ENCODE data around the gene STK38L. TPM values are rescaled to one million over a fixed set of nuclear protein-coding genes. Genes with fewer than 3 reads are reported as not detected.

Gene STK38L
- polyA plus RNA-seq (ENCODE audit: insufficient read length in 10 of 10): 10 to 100 TPM; 15.7 to 25.8 (median 20.7) TPM
- long read RNA-seq, donor 1, full-length matches to known transcripts: 3 of 3 reads
- long read RNA-seq, donor 1, partial matches to known transcripts: 0 of 3 reads
- long read RNA-seq, donor 1, other reads (novel, unspliced or antisense): 0 of 3 reads
- long read RNA-seq, donor 2, full-length matches to known transcripts: 5 of 5 reads
- long read RNA-seq, donor 2, partial matches to known transcripts: 0 of 5 reads
- long read RNA-seq, donor 2, other reads (novel, unspliced or antisense): 0 of 5 reads
- long read RNA-seq, donor 3: 0 reads
- long read RNA-seq, donor 4: 0 reads
- long read RNA-seq, donor 5, full-length matches to known transcripts: 1 of 1 reads
- long read RNA-seq, donor 5, partial matches to known transcripts: 0 of 1 reads
- long read RNA-seq, donor 5, other reads (novel, unspliced or antisense): 0 of 1 reads
- long read RNA-seq, donor 6, full-length matches to known transcripts: 2 of 2 reads
- long read RNA-seq, donor 6, partial matches to known transcripts: 0 of 2 reads
- long read RNA-seq, donor 6, other reads (novel, unspliced or antisense): 0 of 2 reads
- long read RNA-seq, donor 7, full-length matches to known transcripts: 2 of 2 reads
- long read RNA-seq, donor 7, partial matches to known transcripts: 0 of 2 reads
- long read RNA-seq, donor 7, other reads (novel, unspliced or antisense): 0 of 2 reads
- long read RNA-seq, donor 8, full-length matches to known transcripts: 3 of 3 reads
- long read RNA-seq, donor 8, partial matches to known transcripts: 0 of 3 reads
- long read RNA-seq, donor 8, other reads (novel, unspliced or antisense): 0 of 3 reads
- long read RNA-seq, donor 9, partial matches to known transcripts: 0 of 1 reads
- long read RNA-seq, donor 9, other reads (novel, unspliced or antisense): 0 of 1 reads

DNA sequence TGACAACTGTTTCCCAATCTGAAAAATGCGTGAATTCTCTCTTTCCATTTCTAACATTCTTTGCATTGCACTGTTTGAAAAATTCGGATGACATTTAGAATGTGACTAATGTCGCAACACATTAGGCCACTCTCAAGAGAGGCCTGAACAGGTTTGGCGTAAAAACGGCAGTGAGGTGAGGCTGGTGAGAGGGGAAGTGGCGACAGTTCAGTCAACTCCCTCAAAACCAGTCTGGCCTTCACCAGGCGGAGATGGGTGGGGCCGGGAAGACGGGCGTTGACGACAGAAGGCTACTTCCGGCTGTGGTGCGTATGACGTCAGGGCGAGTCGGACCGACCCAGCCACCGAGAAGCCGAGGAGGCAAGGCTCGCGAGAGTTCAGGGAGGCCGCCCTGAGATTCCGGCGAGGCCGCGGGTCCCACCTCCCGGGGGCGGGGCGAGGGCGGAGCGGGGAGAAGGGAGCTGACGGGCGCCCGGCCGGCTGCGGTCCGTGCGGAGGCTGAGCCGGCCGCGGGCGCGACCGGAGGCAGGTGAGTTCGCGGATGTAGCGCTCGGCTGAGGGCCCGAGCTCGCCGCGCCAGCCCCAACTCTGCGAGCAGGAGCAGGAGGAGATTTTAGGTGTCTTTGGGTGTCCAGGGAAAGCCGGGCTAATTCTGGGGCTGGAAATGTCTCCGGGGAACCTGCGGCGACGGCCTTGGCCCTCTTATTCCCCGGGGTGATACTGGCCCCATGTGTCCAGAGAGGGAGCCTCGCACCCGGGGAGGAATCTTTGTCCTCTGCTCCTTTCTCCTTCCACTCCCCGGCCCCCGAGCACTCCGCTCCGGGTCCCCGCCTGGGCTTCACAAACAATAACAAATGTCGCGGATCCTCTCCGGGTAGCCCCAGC lies at the start of gene STK38L:
Gene STK38L, plus strand, starts transcription at position 483 of the 885 bp plus-strand sequence. CDS start 53,435 bp downstream, outside the sequence.
- peak; percentile 93 to 97 (median 96) for DNase-seq

DNA sequence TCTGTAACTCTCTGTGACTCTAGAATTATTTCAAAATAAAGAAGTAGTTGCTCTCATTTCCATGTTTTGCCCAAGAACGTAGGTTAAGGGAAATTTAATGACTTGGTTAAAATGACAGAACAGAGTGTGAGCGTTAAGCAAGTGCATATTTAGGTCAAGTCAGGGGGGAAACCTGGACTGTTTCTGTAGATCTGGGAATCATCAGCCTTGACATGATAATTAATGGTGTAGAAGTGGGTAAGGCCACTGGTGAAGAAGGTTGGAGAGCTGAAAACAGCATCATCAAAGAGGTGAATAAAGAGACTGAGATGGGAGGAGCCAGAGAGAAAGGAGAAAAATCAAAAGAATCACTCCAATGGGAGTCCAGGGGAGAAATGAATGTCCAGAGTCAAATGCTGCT lies 49.4 kb upstream of the STK38L start:
- DNase-seq: no peak

DNA sequence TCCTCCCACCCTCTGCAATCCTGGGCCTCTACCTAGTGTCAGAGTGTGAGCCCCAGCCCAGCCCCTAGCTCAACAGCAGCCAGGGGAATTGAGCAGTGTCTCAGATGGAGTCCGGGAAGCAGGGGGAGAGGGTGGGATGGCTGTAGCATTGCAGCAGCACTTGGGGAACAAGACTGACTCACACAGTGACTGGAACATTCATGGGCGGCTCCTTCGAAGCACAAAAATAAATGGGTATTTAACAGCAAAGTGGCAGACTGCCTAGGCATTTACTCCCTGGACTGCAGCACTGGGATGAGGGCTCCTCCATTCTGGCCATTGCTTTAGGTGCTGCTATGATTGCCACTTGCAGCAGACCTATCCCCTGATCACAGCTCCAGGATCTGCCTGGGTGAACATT lies 46.0 kb upstream of the STK38L start:
- no peak for DNase-seq

DNA sequence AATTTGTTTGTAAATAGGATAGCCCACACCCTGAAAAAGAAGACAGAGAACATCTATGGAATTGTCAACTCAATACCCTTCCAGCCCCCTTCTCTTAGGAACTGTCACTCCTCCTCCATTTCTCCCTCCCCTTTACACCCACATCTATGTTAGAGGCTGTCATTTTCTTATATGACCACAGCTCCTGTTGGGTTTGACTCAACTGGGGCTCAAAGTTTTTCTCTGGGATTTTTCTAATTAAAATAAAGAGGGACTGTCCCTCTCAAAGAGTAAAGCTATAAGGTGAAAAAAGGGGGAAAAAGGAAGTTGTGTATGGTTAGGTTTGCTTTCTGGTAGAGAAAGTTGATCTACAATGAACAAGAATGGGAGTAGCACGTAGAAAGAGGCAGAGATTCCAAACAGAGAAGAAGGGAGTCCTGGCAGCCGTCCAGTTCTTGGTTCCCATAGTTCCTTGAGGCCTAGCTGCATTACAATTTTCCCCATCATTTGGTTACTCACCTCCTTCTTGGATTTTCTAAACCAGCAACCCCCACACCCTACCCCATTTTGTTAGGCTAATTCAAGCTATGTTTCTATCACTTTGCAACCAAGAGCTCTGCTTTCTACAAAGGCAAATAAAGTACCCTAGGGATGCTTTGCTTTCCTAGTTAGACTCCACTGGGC lies 44.3 kb upstream of the STK38L start:
- DNase-seq: no peak

DNA sequence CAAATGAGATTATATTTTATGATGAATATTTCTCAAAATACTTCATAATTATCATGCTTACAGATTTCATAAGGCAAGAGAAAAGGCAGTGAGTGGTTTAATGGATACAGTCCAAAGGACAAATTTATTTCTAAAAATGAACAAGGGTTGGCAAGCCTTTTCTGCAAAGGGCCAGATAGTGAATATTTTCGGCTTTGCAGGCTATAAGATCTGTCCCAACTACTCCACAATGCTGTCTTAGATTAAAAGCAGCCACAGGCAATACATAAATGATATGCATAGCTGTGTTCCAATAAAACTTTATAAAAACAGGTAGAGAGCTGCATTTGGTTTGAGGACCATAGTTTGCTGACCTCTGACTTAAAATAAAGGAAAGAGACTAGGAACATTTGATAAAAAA lies 42.9 kb upstream of the STK38L start:
- DNase-seq: no peak

DNA sequence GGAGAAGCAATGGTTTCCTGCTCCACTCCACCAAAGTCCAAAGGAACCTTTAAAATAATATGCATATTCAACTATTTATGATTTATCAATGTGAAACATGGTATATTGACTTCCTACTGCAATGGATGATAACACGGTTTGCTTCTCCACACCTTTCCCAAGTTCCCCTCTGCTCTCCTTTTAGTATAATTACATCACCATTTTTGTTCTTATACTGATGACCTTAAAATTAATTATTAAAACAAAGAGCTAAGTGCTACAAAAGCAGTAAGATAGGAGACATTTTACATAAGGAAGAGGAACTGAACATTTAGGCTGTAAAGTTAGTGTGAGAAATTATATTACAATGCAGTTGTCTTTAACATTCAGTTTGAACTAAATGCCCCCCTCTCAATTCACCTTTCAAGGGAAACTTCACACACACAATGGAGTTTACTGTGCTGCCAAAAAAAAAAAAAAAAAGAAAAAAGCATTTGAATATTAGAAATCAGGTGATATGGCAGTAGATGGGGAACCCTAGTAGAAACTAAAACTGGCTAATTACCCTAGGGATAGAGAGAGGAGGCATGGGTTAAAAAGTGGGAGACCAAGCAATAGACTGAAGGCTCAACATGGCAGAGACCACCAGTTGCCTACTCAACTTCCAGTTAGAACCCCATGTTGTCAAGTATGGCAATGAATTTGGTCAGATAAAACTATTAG lies 37.1 kb upstream of the STK38L start:
- no peak for DNase-seq

DNA sequence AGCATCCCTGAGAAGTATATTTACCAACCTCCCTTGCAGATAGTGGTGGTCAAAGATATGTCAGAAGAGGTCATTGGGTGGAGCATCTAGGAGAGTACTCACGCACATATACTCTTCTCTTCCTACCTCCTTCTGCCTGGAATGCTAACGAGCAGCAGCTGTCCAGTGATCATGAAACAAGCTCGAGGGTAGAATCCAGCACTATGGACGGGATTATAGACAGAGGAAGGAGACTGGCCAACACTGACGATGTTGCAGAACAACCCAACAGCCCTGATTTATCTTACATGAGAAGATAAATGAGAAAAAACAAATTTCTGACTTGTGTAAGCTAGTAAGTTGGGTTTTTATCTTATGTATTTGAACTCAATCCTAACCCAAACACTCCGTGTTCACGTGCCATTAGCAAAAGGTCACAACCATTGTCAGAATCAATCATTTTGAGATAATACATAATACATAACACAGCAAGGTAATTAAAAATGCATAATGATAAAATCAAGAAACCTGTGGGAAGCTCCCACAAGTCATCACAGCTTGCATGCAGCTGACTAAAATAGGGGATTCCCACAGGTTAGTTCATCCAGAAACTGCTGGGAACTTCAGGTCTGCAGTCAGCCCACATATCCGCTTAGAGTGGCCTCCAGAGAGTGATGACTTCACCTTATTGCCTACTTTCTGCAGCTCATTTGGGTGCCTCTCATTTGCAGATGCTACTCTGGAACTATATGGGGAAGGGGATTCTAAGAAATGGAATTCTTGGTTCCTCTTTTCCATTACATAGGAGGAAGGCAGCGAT lies 36.3 kb upstream of the STK38L start:
- no peak for DNase-seq

DNA sequence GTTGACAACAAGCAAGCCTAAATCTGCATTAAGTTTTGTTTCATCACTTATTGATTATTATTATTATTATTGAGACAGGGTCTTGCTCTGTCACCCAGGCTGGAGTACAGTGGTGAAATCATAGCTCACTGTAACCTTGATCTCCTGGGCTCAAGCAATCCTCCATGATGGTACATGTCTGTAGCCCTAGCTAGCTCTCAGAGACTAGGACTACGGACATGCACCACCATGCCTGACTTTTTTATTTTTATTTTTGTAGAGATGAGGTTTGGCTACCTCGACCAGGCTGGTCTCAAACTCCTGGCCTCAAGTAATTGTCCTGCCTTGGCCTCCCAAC lies 35.7 kb upstream of the STK38L start:
- no peak for DNase-seq

DNA sequence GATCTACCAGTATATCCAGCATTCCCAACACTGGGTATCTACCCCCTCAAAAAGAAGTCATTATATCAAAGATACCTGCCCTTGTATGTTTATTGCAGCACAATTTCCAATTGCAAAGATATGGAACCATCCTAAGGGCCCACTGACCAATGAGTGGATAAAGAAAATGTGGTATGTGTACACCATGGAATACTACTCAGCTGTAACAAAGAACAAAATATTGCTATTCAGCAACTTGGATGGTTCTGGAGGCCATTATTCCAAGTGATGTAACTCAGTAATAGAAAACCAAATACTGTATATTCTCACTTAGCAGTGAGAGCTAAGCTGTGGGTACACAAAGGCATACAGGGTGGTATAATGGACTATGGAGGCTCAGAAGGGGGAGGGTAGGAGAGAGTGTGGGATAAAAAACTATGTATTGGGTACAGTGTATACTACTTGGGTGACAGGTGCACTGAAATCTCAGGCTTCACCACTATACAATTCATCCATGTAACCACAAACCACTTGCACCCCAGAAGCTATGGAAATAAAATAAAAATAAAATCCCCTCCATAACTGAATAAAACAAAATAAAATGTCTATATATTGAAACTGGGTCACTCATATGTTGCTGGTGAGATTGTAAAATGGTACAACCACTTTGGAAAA lies 34.7 kb upstream of the STK38L start:
- no peak for DNase-seq

DNA sequence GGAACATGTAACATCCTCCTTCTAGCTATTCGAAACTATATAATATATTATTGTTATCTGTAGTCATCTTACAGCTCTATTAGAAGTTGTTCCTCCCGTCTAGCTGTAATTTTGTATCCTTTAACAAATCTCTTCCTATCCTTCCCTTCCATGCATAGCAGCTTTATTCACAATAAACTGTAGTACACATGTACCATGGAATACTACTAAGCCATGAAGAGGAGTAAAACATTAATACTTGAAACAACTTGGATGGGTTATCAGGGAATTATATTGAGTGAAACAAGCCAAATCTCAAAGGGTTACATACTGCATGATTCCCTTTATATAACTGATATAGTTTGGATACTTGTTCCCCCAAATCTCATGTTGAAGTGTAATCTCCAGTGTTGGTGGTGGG lies 33.9 kb upstream of the STK38L start:
- DNase-seq: no peak

DNA sequence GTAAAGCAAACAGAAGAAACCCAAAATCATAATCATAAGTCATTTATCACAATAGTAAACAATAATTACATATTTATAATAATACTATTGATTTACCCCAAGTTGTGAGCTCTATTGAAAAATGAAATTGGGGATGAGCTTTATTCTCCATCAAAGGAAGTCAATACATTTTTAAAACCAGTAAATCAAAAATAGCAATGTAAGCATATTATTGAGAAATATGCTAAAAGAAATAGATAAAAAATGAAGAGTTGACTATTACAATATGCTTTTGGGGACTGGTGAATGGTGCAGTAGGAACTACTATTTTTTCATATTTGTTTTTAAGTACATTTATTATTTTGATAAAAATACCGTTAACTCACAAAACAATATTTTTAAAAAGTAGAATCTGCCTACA lies 31.2 kb upstream of the STK38L start:
- DNase-seq: no peak

DNA sequence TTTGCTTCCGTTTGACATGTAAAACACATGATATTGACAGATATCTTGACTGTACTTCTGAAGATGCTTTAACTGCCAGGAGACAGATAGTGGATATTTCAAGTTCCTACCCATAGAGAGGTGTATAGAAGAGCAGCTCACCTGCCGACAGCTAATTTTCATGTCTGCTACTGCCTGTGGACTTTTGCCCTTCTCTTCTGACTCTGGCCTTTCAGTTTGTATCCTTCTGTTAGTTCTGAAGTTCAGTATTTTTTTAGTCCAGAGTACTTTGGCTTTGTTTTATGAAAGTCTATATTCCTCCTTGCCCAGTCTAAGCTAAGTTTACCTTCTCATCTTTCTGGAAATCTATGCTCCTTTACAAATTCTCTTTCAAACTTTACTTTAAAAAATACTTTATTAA lies 30.8 kb upstream of the STK38L start:
- DNase-seq: no peak

DNA sequence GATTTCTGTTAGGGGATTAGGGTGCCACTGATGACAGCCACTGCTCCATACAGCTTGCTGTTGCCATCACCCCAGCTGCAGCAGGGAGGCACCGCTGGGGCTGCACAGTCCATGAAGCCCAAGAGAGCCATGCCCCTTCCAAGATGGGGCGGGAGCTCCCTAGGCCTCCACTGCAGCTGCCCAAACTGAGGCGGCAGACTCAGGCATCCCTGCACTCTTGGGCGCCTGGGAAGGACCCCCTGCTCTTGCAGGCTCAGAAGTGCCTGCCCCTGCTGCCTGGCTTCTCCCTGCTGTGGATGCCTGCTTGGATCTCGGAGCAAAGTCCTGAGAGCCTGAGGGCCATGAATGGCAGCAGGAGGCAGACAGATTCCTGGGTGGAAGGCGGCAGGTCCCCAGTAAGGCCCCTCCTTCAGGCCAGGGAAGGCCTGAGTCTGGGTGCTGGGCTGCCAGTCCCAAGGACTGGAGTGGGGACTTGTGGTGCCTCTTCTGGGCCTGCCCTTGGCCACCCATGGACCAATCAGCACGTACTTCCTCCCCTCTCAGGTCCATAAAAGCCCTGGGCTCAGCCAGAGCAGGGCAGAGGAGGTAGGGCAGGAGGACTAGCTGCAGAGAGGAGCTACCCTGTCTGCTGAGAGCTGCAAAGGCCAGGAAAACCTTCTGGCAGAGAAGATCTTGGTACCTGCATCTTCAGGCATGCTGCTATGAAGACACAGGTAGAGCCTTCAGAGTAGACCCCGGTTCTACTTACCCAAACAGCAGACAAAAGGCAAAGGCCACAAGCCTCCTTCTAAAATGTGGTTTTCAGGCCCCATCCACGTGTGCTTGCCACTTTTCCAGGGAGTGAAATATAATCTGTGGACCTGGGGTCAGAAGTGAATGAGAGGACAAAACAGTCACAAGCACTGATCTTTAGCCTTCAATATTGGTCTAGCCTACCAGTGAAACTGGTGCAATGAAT lies 30.0 kb upstream of the STK38L start:
- no peak for DNase-seq

DNA sequence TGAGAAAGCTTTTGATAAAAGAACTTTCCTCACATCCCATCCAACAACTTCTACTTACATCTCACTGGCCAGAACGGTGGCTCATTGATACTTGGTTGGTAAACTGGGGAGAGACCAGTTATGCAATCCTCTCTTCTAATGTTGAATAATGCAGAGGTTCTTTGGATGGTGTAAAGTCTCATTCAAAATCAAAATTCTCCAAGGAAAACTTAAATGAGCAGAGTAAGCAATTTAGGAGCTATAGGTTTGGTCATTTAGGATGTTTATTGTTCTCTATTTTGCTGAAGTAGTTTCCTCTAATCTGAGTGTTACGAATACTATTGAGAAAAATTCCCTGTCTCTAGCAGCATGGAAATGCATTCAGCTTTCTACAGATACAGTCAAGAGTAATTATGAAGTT lies 26.5 kb upstream of the STK38L start:
- DNase-seq: no peak

DNA sequence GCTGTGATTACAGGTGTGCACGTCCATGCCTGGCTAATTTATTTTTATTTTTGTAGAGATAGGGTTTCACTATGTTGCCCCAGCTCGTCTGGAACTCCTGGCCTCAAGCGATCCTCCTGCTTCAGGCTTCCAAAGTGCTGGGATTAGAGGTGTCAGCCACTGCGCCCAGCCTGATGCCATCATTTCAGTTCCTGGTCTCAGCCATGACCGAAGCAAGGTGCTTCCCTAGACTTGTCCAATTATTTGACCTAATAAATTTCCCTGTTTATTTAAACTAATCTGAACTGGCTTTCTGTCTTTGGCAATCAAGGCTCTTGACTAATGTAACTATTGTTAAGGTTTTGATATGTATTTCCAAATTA lies 24.4 kb upstream of the STK38L start:
- DNase-seq: no peak

DNA sequence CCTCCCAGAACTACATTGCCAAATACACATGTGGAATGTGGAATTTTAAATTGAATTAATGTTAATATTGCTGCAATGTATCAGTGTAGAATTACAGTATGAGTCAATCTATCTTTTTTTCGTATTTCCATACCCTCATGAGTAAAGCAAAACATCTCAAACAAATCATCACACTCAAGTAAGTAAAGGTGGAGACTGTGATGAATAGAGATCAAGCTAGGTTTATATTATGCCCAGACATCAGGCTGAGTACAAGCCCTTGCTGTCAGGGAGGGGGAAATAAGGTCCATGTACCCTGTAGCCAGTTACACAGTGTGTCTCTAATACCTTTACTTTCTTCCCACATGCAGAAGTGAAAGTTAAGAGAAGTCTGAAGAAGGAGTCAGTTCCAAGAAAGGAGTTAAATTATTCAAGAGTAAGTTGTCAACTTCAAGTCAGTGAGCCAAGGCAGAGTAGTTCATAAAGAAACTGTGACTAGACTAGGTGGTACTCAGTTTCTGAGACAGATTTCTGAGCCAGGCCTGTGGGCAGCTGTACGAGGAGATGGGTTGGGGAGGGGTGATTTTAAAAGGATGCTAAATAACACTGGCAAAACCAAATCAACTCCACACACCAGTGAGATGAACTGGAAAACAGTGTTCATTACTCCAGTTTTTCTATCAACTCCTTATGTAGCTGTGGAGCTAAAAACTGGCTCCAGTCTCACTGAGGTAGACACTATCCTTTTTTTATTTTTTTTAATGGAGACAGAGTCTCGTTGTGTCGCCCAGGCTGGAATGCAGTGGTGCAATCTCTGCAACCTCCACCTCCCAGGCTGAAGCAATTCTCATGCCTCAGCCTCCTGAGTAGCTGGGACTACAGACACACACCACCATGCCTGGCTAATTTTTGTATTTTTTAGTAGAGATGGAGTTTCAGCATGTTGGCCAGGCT lies 23.8 kb upstream of the STK38L start:
- DNase-seq: no peak

DNA sequence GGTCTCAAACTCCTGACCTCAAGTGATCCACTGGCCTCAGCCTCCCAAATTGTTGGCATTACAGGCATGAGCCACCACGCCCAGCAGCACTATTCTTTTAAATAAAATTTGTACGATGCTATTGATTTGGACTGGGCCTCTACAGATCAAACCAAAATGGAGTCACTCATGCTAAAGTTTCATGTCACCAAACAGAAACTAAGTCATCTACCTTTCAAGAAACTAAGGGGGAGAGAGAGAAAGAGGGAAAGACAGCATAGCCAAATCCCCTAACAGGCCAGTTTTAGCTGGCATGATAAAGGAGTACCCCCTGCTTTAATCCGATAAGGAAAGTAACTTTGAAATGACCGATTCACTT lies 23.1 kb upstream of the STK38L start:
- no peak for DNase-seq
